GM19372 (cell line): ENCODE measurements around the gene SCARB1.
"Not testable (repeated sequence)": the region's sequence is repeated elsewhere in the genome, so short reads cannot be mapped to it uniquely, and the experiment has no call there.

Source experiments
- ATAC-seq: cut with Tn5 transposase; IDR thresholded peaks from one replicate; pipeline ENCODE4 v1.9.1; 2021; ENCODE audit warnings: mild to moderate bottlenecking, low read depth, moderate library complexity; ENCODE audit not compliant: unreplicated experiment

Gene SCARB1

GRCh38 chr12:124863416-124864325 is at the start of gene SCARB1:
Gene SCARB1 (minus strand): TSS chr12:124863864. CDS start chr12:124863720, 144 bp downstream.
- peak; percentile 70 for ATAC-seq

- not testable (repeated sequence) for ATAC-seq
These were observed 49.0 kb upstream of the SCARB1 start for GRCh38 chr12:124912529-124913287.

- not testable (repeated sequence) for ATAC-seq
These were observed 47.9 kb upstream of the SCARB1 start for GRCh38 chr12:124911521-124911920.

- no peak for ATAC-seq
These were observed 47.2 kb upstream of the SCARB1 start for GRCh38 chr12:124910561-124911478.

- ATAC-seq, result no peak
These were observed 46.3 kb upstream of the SCARB1 start for GRCh38 chr12:124909831-124910560.

- ATAC-seq, result peak; percentile 63
These were observed 43.1 kb upstream of the SCARB1 start for GRCh38 chr12:124906606-124907261.

- ATAC-seq, result no peak
These were observed 40.8 kb upstream of the SCARB1 start for GRCh38 chr12:124904306-124905098.

GRCh38 chr12:124902916-124903315 is 39.3 kb upstream of the SCARB1 start:
- ATAC-seq, result no peak

- no peak for ATAC-seq
These were observed 37.3 kb upstream of the SCARB1 start for GRCh38 chr12:124901003-124901402.

- not testable (repeated sequence) for ATAC-seq
These were observed 36.7 kb upstream of the SCARB1 start for GRCh38 chr12:124900345-124900795.

- ATAC-seq, result no peak
These were observed 35.2 kb upstream of the SCARB1 start for GRCh38 chr12:124898923-124899294.

GRCh38 chr12:124898200-124898922 is 34.7 kb upstream of the SCARB1 start:
- ATAC-seq, result no peak

- no peak for ATAC-seq
These were observed 32.8 kb upstream of the SCARB1 start for GRCh38 chr12:124896461-124896860.

GRCh38 chr12:124893792-124894516 is 30.3 kb upstream of the SCARB1 start:
- ATAC-seq, result no peak

- ATAC-seq, result no peak
These were observed 24.6 kb upstream of the SCARB1 start for GRCh38 chr12:124888260-124888659.

GRCh38 chr12:124887766-124888165 is 24.1 kb upstream of the SCARB1 start:
- not testable (repeated sequence) for ATAC-seq
